ENCODE data around the gene KRTAP9-1. TPM values are rescaled to one million over a fixed set of nuclear protein-coding genes. Genes with fewer than 3 reads are reported as not detected.

The KRTAP9-1 gene
- total RNA-seq, 1 experiment from 2014 or later, result not detected

DNA sequence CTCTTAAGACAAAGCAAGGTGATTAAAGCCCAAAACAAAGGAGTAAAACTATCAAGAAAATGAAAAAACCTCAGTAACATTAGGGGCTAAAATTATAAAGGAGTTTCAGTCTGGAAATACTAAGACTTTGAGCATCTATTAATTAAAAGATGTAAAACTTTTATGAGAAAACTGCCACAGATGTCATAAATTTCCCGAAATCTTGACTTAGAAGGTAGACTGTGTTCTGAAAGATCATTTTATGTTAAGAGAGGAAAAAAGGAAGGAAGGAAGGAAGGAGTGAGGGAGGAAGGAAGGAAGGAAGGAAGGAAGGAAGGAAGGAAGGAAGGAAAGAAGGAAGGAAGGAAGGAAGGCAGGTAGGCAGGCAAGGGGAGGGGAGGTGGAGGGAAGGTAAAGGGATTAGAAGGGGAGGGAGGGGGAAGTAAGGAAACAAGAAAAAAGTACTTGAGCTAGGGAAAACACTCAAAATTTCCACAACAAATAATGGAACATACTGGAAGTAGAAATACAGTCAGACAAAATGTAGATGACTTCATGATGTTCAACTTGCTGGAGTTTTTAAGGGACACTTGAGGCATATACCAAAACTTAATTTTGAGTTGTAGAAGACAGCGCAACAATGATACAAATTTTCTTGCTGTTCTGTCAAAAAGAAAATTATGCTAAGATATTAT is 42.0 kb upstream of the KRTAP9-1 start:
- Mint-ChIP-seq H3K36me3 (peaks cover 16% of the 10 kb centered on the region), H3K9me3 (peaks cover 22% of the 10 kb centered on the region), H3K4me1 (peaks cover 8% of the 10 kb centered on the region; the same call in 1 of the 2 replicates), H3K27ac (no peak overlapping the region), H3K27me3 (ENCODE audit: low read depth) (no peaks in the 10 kb centered on the region; the same call in 1 of the 2 replicates), H3K4me3 (no peak overlapping the region)
- no peak for TF ChIP-seq E2F5 (CRISPR knock-in tag; IDR thresholded peaks at IDR 0.05)
- no peak for TF ChIP-seq RELA (CRISPR knock-in tag; IDR thresholded peaks at IDR 0.05; ENCODE audit: borderline replicate concordance)
- no peak for TF ChIP-seq E2F4 (CRISPR knock-in tag; IDR thresholded peaks at IDR 0.05; ENCODE audit: borderline replicate concordance, low read depth)
- no peak for TF ChIP-seq ZBTB21 (CRISPR knock-in tag; IDR thresholded peaks at IDR 0.05; ENCODE audit: borderline replicate concordance)
- no peak for TF ChIP-seq MXD4 (CRISPR knock-in tag; IDR thresholded peaks at IDR 0.05; ENCODE audit: borderline replicate concordance)
- TF ChIP-seq HMGA2 (CRISPR knock-in tag; IDR thresholded peaks at IDR 0.05), result no peak
- TF ChIP-seq, protein P1, sequence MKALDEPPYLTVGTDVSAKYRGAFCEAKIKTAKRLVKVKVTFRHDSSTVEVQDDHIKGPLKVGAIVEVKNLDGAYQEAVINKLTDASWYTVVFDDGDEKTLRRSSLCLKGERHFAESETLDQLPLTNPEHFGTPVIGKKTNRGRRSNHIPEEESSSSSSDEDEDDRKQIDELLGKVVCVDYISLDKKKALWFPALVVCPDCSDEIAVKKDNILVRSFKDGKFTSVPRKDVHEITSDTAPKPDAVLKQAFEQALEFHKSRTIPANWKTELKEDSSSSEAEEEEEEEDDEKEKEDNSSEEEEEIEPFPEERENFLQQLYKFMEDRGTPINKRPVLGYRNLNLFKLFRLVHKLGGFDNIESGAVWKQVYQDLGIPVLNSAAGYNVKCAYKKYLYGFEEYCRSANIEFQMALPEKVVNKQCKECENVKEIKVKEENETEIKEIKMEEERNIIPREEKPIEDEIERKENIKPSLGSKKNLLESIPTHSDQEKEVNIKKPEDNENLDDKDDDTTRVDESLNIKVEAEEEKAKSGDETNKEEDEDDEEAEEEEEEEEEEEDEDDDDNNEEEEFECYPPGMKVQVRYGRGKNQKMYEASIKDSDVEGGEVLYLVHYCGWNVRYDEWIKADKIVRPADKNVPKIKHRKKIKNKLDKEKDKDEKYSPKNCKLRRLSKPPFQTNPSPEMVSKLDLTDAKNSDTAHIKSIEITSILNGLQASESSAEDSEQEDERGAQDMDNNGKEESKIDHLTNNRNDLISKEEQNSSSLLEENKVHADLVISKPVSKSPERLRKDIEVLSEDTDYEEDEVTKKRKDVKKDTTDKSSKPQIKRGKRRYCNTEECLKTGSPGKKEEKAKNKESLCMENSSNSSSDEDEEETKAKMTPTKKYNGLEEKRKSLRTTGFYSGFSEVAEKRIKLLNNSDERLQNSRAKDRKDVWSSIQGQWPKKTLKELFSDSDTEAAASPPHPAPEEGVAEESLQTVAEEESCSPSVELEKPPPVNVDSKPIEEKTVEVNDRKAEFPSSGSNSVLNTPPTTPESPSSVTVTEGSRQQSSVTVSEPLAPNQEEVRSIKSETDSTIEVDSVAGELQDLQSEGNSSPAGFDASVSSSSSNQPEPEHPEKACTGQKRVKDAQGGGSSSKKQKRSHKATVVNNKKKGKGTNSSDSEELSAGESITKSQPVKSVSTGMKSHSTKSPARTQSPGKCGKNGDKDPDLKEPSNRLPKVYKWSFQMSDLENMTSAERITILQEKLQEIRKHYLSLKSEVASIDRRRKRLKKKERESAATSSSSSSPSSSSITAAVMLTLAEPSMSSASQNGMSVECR (CRISPR knock-in tag; IDR thresholded peaks at IDR 0.05; ENCODE audit: borderline replicate concordance), result no peak
- no peak for TF ChIP-seq JUN (CRISPR knock-in tag; IDR thresholded peaks at IDR 0.05)
- TF ChIP-seq TCF7 (CRISPR knock-in tag; IDR thresholded peaks at IDR 0.05; ENCODE audit: low read depth), result no peak
- TF ChIP-seq NR1H2 (CRISPR knock-in tag; IDR thresholded peaks at IDR 0.05), result no peak
- TF ChIP-seq FOXJ3 (CRISPR knock-in tag; IDR thresholded peaks at IDR 0.05; ENCODE audit: borderline replicate concordance), result no peak
- no peak for TF ChIP-seq FOXK1 (CRISPR knock-in tag; IDR thresholded peaks at IDR 0.05)
- TF ChIP-seq ZNF263 (CRISPR knock-in tag; IDR thresholded peaks at IDR 0.05; ENCODE audit: low read depth), result no peak
- no peak for TF ChIP-seq USF1 (CRISPR knock-in tag; IDR thresholded peaks at IDR 0.05)
- TF ChIP-seq FOXP1 (CRISPR knock-in tag; IDR thresholded peaks at IDR 0.05; ENCODE audit: borderline replicate concordance), result no peak
- no peak for TF ChIP-seq SMAD4 (CRISPR knock-in tag; IDR thresholded peaks at IDR 0.05)
- no peak for TF ChIP-seq IRF1 (CRISPR knock-in tag; IDR thresholded peaks at IDR 0.05)
- no peak for TF ChIP-seq ELF4 (CRISPR knock-in tag; IDR thresholded peaks at IDR 0.05; ENCODE audit: low read depth)
- TF ChIP-seq, protein P2, sequence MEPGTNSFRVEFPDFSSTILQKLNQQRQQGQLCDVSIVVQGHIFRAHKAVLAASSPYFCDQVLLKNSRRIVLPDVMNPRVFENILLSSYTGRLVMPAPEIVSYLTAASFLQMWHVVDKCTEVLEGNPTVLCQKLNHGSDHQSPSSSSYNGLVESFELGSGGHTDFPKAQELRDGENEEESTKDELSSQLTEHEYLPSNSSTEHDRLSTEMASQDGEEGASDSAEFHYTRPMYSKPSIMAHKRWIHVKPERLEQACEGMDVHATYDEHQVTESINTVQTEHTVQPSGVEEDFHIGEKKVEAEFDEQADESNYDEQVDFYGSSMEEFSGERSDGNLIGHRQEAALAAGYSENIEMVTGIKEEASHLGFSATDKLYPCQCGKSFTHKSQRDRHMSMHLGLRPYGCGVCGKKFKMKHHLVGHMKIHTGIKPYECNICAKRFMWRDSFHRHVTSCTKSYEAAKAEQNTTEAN (CRISPR knock-in tag; IDR thresholded peaks at IDR 0.05), result no peak
- ATAC-seq (no peak), DNase-seq (ENCODE audit: low spot score) (no peak)
- POLR2A ChIA-PET, result no interaction called here
- CTCF ChIA-PET, result no interaction called here

Data from WTC11 (cell line).